ENCODE measurements around the gene CGNL1.
A peak's percentile ranks its signal among the peaks of the same experiment; 100 is the strongest.

Gene CGNL1

GRCh38 chr15:57548351-57548750 lies 172.0 kb downstream of the CGNL1 start:
- no peak for DNase-seq (ENCODE audit: low read depth, low spot score)

GRCh38 chr15:57548835-57549234 lies 172.5 kb downstream of the CGNL1 start:
- no peak for DNase-seq (ENCODE audit: low read depth, low spot score)

GRCh38 chr15:57549935-57550334 lies 173.6 kb downstream of the CGNL1 start:
- no peak for DNase-seq (ENCODE audit: low read depth, low spot score)

- no peak for DNase-seq (ENCODE audit: low read depth, low spot score)
Measured at GRCh38 chr15:57550640-57551039, 174.3 kb downstream of the CGNL1 start.

- DNase-seq (ENCODE audit: low read depth, low spot score) = no peak
Measured at GRCh38 chr15:57551715-57552677, 175.7 kb downstream of the CGNL1 start.

GRCh38 chr15:57552678-57553334 lies 176.5 kb downstream of the CGNL1 start:
- no peak for DNase-seq (ENCODE audit: low read depth, low spot score)

- no peak for DNase-seq (ENCODE audit: low read depth, low spot score)
Measured at GRCh38 chr15:57553526-57553925, 177.2 kb downstream of the CGNL1 start.

GRCh38 chr15:57554063-57554811 lies 177.9 kb downstream of the CGNL1 start:
- no peak for DNase-seq (ENCODE audit: low read depth, low spot score)

GRCh38 chr15:57554812-57555179 lies 178.5 kb downstream of the CGNL1 start:
- no peak for DNase-seq (ENCODE audit: low read depth, low spot score)

GRCh38 chr15:57555270-57555669 lies 179.0 kb downstream of the CGNL1 start:
- DNase-seq (ENCODE audit: low read depth, low spot score) = no peak

GRCh38 chr15:57556040-57556439 lies 179.7 kb downstream of the CGNL1 start:
- no peak for DNase-seq (ENCODE audit: low read depth, low spot score)

- DNase-seq (ENCODE audit: low read depth, low spot score) = no peak
Measured at GRCh38 chr15:57557267-57557666, 181.0 kb downstream of the CGNL1 start.

- no peak for DNase-seq (ENCODE audit: low read depth, low spot score)
Measured at GRCh38 chr15:57557810-57558209, 181.5 kb downstream of the CGNL1 start.

- peak; percentile 59 for DNase-seq (ENCODE audit: low read depth, low spot score)
Measured at GRCh38 chr15:57559875-57560274, 183.6 kb downstream of the CGNL1 start.

GRCh38 chr15:57561041-57561711 lies 184.9 kb downstream of the CGNL1 start:
- peak; percentile 50 for DNase-seq (ENCODE audit: low read depth, low spot score)

- no peak for DNase-seq (ENCODE audit: low read depth, low spot score)
Measured at GRCh38 chr15:57562196-57562769, 186.0 kb downstream of the CGNL1 start.

GRCh38 chr15:57563416-57563815 lies 187.1 kb downstream of the CGNL1 start:
- no peak for DNase-seq (ENCODE audit: low read depth, low spot score)

- no peak for DNase-seq (ENCODE audit: low read depth, low spot score)
Measured at GRCh38 chr15:57565311-57565710, 189.0 kb downstream of the CGNL1 start.

GRCh38 chr15:57566834-57567233 lies 190.5 kb downstream of the CGNL1 start:
- DNase-seq (ENCODE audit: low read depth, low spot score) = no peak

GRCh38 chr15:57567891-57568290 lies 191.6 kb downstream of the CGNL1 start:
- no peak for DNase-seq (ENCODE audit: low read depth, low spot score)

GRCh38 chr15:57568299-57568698 lies 192.0 kb downstream of the CGNL1 start:
- DNase-seq (ENCODE audit: low read depth, low spot score) = no peak
